Measurements from ENCODE around the gene AGAP1. TPM values are rescaled to one million over a fixed set of nuclear protein-coding genes. Genes with fewer than 3 reads are reported as not detected.

The AGAP1 gene
- polyA plus RNA-seq, 1 donor from 2014 or later, result 17.4 TPM

- TF ChIP-seq MXI1 (conservative IDR thresholded peaks at IDR 0.05; ENCODE audit: poor library complexity, severe bottlenecking), result no peak
- TF ChIP-seq RAD21 (conservative IDR thresholded peaks at IDR 0.05), result no peak
- no peak for TF ChIP-seq EP300 (conservative IDR thresholded peaks at IDR 0.05; ENCODE audit: poor library complexity, severe bottlenecking)
- TF ChIP-seq TAF1 (IDR thresholded peaks at IDR 0.05; ENCODE audit: low read depth), result no peak
- no peak for TF ChIP-seq SMC3 (conservative IDR thresholded peaks at IDR 0.05; ENCODE audit: poor library complexity)
- TF ChIP-seq, protein P1, sequence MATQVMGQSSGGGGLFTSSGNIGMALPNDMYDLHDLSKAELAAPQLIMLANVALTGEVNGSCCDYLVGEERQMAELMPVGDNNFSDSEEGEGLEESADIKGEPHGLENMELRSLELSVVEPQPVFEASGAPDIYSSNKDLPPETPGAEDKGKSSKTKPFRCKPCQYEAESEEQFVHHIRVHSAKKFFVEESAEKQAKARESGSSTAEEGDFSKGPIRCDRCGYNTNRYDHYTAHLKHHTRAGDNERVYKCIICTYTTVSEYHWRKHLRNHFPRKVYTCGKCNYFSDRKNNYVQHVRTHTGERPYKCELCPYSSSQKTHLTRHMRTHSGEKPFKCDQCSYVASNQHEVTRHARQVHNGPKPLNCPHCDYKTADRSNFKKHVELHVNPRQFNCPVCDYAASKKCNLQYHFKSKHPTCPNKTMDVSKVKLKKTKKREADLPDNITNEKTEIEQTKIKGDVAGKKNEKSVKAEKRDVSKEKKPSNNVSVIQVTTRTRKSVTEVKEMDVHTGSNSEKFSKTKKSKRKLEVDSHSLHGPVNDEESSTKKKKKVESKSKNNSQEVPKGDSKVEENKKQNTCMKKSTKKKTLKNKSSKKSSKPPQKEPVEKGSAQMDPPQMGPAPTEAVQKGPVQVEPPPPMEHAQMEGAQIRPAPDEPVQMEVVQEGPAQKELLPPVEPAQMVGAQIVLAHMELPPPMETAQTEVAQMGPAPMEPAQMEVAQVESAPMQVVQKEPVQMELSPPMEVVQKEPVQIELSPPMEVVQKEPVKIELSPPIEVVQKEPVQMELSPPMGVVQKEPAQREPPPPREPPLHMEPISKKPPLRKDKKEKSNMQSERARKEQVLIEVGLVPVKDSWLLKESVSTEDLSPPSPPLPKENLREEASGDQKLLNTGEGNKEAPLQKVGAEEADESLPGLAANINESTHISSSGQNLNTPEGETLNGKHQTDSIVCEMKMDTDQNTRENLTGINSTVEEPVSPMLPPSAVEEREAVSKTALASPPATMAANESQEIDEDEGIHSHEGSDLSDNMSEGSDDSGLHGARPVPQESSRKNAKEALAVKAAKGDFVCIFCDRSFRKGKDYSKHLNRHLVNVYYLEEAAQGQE (IDR thresholded peaks at IDR 0.05; ENCODE audit: borderline replicate concordance), result no peak
- no peak for TF ChIP-seq POLR2AphosphoS5 (IDR thresholded peaks at IDR 0.05)
- TF ChIP-seq, protein P2, sequence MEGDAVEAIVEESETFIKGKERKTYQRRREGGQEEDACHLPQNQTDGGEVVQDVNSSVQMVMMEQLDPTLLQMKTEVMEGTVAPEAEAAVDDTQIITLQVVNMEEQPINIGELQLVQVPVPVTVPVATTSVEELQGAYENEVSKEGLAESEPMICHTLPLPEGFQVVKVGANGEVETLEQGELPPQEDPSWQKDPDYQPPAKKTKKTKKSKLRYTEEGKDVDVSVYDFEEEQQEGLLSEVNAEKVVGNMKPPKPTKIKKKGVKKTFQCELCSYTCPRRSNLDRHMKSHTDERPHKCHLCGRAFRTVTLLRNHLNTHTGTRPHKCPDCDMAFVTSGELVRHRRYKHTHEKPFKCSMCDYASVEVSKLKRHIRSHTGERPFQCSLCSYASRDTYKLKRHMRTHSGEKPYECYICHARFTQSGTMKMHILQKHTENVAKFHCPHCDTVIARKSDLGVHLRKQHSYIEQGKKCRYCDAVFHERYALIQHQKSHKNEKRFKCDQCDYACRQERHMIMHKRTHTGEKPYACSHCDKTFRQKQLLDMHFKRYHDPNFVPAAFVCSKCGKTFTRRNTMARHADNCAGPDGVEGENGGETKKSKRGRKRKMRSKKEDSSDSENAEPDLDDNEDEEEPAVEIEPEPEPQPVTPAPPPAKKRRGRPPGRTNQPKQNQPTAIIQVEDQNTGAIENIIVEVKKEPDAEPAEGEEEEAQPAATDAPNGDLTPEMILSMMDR (IDR thresholded peaks at IDR 0.05; ENCODE audit: poor library complexity, severe bottlenecking), result no peak
- Histone ChIP-seq H3K79me2 (replicated peaks; ENCODE audit: insufficient read depth, low read length) (no peaks in the 10 kb centered on the region), H3K9me3 (ENCODE audit: low read length) (no peaks in the 10 kb centered on the region), H4K20me1 (ENCODE audit: insufficient read depth) (no peaks in the 10 kb centered on the region), H3K36me3 (ENCODE audit: insufficient read depth, low read length) (no peaks in the 10 kb centered on the region), H2AFZ (ENCODE audit: low read depth, low read length) (no peak overlapping the region), H3F3A (ENCODE audit: insufficient read depth, low read length, poor library complexity, severe bottlenecking) (no peaks in the 10 kb centered on the region), H3K9ac (ENCODE audit: low read length) (no peak overlapping the region), H3K27me3 (ENCODE audit: insufficient read depth, low read depth, low read length) (no peaks in the 10 kb centered on the region), H3K9me2 (ENCODE audit: insufficient read depth, low read length) (no peaks in the 10 kb centered on the region), H3K4me2 (ENCODE audit: low read length) (no peak overlapping the region), H3K4me3 (ENCODE audit: low read length) (no peak overlapping the region), H3K27ac (ENCODE audit: low read length) (no peak overlapping the region)
Observed at GRCh38 chr2:235460548-235461047, 33.2 kb upstream of the AGAP1 start.

DNA sequence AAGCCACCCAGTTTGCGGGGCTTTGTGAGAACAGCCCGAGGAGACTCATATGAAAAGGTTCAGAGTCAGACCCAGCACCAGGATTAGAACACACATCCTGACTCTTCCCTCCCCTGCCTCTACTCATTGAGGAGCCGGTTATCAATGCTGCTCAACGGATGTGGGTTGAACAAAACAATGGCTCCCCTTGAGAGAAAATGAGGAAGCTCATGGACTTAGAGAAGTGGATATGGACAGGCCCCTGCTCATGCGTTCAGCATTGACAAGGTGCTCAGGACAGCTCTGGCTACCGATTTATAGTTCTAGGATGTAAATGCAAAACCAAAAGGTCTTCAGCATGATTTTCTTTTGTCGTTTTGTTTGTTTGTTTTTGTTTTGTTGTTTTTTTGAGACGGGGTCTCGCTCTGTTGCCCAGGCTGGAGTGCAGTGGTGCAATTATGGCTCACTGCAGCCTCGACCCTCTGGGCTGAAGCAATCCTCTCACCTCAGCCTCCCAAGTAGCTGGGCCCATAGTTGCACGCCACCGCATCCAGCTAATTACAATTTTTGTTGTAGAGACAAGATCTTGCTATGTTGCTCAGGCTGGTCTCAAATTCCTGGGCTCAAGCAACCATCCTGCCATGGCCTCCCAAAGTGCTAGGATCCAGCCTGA, 32.0 kb upstream of the AGAP1 start:
- H3K9me2 ChIP-seq (ENCODE audit: insufficient read depth, low read length), result no peaks in the 10 kb centered on the region
- no peak overlapping the region for H2AFZ ChIP-seq (ENCODE audit: low read depth, low read length)
- H3K27ac ChIP-seq (ENCODE audit: low read length), result no peak overlapping the region
- H3K4me2 ChIP-seq (ENCODE audit: low read length), result no peak overlapping the region
- no peak overlapping the region for H3K9ac ChIP-seq (ENCODE audit: low read length)
- no peaks in the 10 kb centered on the region for H3K79me2 ChIP-seq (replicated peaks; ENCODE audit: insufficient read depth, low read length)
- no peaks in the 10 kb centered on the region for H3K27me3 ChIP-seq (ENCODE audit: insufficient read depth, low read depth, low read length)
- H3K36me3 ChIP-seq (ENCODE audit: insufficient read depth, low read length), result no peaks in the 10 kb centered on the region
- H3K4me3 ChIP-seq (ENCODE audit: low read length), result no peak overlapping the region
- H4K20me1 ChIP-seq (ENCODE audit: insufficient read depth), result no peaks in the 10 kb centered on the region
- no peaks in the 10 kb centered on the region for H3K9me3 ChIP-seq (ENCODE audit: low read length)
- H3F3A ChIP-seq (ENCODE audit: insufficient read depth, low read length, poor library complexity, severe bottlenecking), result no peaks in the 10 kb centered on the region
- TF ChIP-seq, protein P1 (IDR thresholded peaks at IDR 0.05; ENCODE audit: borderline replicate concordance), result no peak
- TF ChIP-seq, protein P2 (IDR thresholded peaks at IDR 0.05; ENCODE audit: poor library complexity, severe bottlenecking), result no peak
- TF ChIP-seq RAD21 (conservative IDR thresholded peaks at IDR 0.05) (no peak), EP300 (conservative IDR thresholded peaks at IDR 0.05; ENCODE audit: poor library complexity, severe bottlenecking) (no peak), EZH2 (IDR thresholded peaks at IDR 0.05; ENCODE audit: borderline replicate concordance, insufficient read depth, low read length, poor library complexity, severe bottlenecking) (no peak), MXI1 (conservative IDR thresholded peaks at IDR 0.05; ENCODE audit: poor library complexity, severe bottlenecking) (no peak), POLR2AphosphoS5 (IDR thresholded peaks at IDR 0.05) (no peak), SMC3 (conservative IDR thresholded peaks at IDR 0.05; ENCODE audit: poor library complexity) (no peak), TAF1 (IDR thresholded peaks at IDR 0.05; ENCODE audit: low read depth) (no peak)

Data from neural cell (in vitro differentiated cells).